Measurements from ENCODE around the gene FHIT. TPM values are rescaled to one million over a fixed set of nuclear protein-coding genes. Genes with fewer than 3 reads are reported as not detected.

FHIT gene
- total and polyA plus RNA-seq, 4 donors = 2.1 to 14.7 (median 6.6) TPM

- Histone ChIP-seq H3K27me3 (ENCODE audit: control insufficient read depth in 4 of 4, insufficient read depth in 4 of 4, low read length in 3 of 4) (no peaks in the 10 kb centered on the region), H3K9me3 (ENCODE audit: control insufficient read depth in 4 of 4, low read length in 3 of 4) (no peaks in the 10 kb centered on the region), H3K4me1 (ENCODE audit: control insufficient read depth in 4 of 4, insufficient read depth in 4 of 4, low read length in 3 of 4) (no peaks in the 10 kb centered on the region), H3K36me3 (ENCODE audit: control insufficient read depth in 4 of 4, insufficient read depth in 3 of 4, low read depth in 1 of 4, low read length in 3 of 4) (no peaks in the 10 kb centered on the region), H3K27ac (ENCODE audit: low read depth in 1 of 2, low read length in 2 of 2) (no peak overlapping the region), H3K9ac (ENCODE audit: low read depth in 1 of 2, low read length in 2 of 2) (no peak overlapping the region), H3K4me3 (ENCODE audit: low read depth in 1 of 3, low read length in 3 of 3) (no peak overlapping the region)
- TF ChIP-seq FOXA2 (IDR thresholded peaks at IDR 0.05) (no peak), RXRA (IDR thresholded peaks at IDR 0.05) (no peak), NR2F2 (IDR thresholded peaks at IDR 0.05) (no peak)
- WGBS = 96% methylated on average over 2 of the region's 2 CpGs
- DNase-seq (ENCODE audit: low spot score) = no peak
These were observed 913.8 kb downstream of the FHIT start for GRCh38 chr3:60337421-60337820.

GRCh38 chr3:60336061-60336460 is 915.2 kb downstream of the FHIT start:
- no peaks in the 10 kb centered on the region for H3K4me1 ChIP-seq (ENCODE audit: control insufficient read depth in 4 of 4, insufficient read depth in 4 of 4, low read length in 3 of 4)
- H3K36me3 ChIP-seq (ENCODE audit: control insufficient read depth in 4 of 4, insufficient read depth in 3 of 4, low read depth in 1 of 4, low read length in 3 of 4) = no peaks in the 10 kb centered on the region
- no peak overlapping the region for H3K27ac ChIP-seq (ENCODE audit: low read depth in 1 of 2, low read length in 2 of 2)
- TF ChIP-seq TAF1 (conservative IDR thresholded peaks at IDR 0.05) (no peak), ZBTB33 (IDR thresholded peaks at IDR 0.05) (no peak), CTCF (IDR thresholded peaks at IDR 0.05; ENCODE audit: low read depth, low read length, missing input control) (no peak), FOXA2 (IDR thresholded peaks at IDR 0.05) (no peak), ATF3 (IDR thresholded peaks at IDR 0.05) (no peak), SP1 (IDR thresholded peaks at IDR 0.05) (no peak), JUND (IDR thresholded peaks at IDR 0.05) (no peak), RAD21 (IDR thresholded peaks at IDR 0.05) (no peak), REST (IDR thresholded peaks at IDR 0.05) (no peak), FOXA1 (IDR thresholded peaks at IDR 0.05) (no peak), YY1 (IDR thresholded peaks at IDR 0.05) (no peak), NR2F2 (IDR thresholded peaks at IDR 0.05) (no peak), HNF4A (conservative IDR thresholded peaks at IDR 0.05) (no peak), EGR1 (IDR thresholded peaks at IDR 0.05; ENCODE audit: low read depth in 2 of 2) (no peak), HNF4G (IDR thresholded peaks at IDR 0.05) (no peak), MAX (IDR thresholded peaks at IDR 0.05) (no peak), RXRA (IDR thresholded peaks at IDR 0.05) (no peak), GABPA (IDR thresholded peaks at IDR 0.05 in 1 of 2, conservative IDR thresholded peaks at IDR 0.05 in 1 of 2) (no peak)
- no peak overlapping the region for H3K9ac ChIP-seq (ENCODE audit: low read depth in 1 of 2, low read length in 2 of 2)
- H3K9me3 ChIP-seq (ENCODE audit: control insufficient read depth in 4 of 4, low read length in 3 of 4) = no peaks in the 10 kb centered on the region
- WGBS = 77% methylated on average over 2 of the region's 2 CpGs
- no peaks in the 10 kb centered on the region for H3K27me3 ChIP-seq (ENCODE audit: control insufficient read depth in 4 of 4, insufficient read depth in 4 of 4, low read length in 3 of 4)
- no peak for DNase-seq (ENCODE audit: low spot score)
- H3K4me3 ChIP-seq (ENCODE audit: low read depth in 1 of 3, low read length in 3 of 3) = no peak overlapping the region

Measured in liver (tissue), 9 donors.